Gastrocnemius medialis (tissue), 4 donors: ENCODE results near the gene MKLN1. TPM values are rescaled to one million over a fixed set of nuclear protein-coding genes. Genes with fewer than 3 reads are reported as not detected.
A peak's percentile ranks its signal among the peaks of the same experiment; 100 is the strongest.

Experiments
- ATAC-seq, 2 donors: fragments of 150-250 bp; one replicate each; pipeline ENCODE4 v1.9.1; 2016
- DNase-seq, 2 donors: peaks; one replicate each; pipeline ENCODE4 v3.0.0-alpha.2; 2019
- H3K27ac ChIP-seq, 4 donors: fragments of 200-600 bp; sonication (generic); 1 replicate in 1 of 4; 2 replicates in 3 of 4; pipeline ENCODE4 v1.5.1; 2016 to 2018; ENCODE audit warnings: mild to moderate bottlenecking in 2 of 4, moderate library complexity in 1 of 4
- H3K27me3 ChIP-seq, 3 donors: fragments of 200-600 bp; sonication (generic) in 2 of 3; 1 replicate in 1 of 3; 2 replicates in 2 of 3; pipeline versions ENCODE4 v1.5.1 to v1.6.0; 2016 to 2019; ENCODE audit warnings: mild to moderate bottlenecking in 1 of 3, moderate library complexity in 1 of 3
- H3K36me3 ChIP-seq, 2 donors: fragments of 200-600 bp; sonication (generic) in 1 of 2; one replicate each; pipeline ENCODE4 v1.5.1; 2017 to 2018
- H3K4me1 ChIP-seq, 2 donors: fragments of 200-600 bp; sonication (generic) in 1 of 2; one replicate each; pipeline ENCODE4 v1.5.1; 2016 to 2017; ENCODE audit warnings: mild to moderate bottlenecking in 2 of 2
- H3K4me3 ChIP-seq, 4 donors: fragments of 200-600 bp; sonication (generic) in 3 of 4; 1 replicate in 1 of 4; 2 replicates in 3 of 4; pipeline ENCODE4 v1.5.1; 2016 to 2019; ENCODE audit warnings: mild to moderate bottlenecking in 2 of 4
- H3K9me3 ChIP-seq, 3 donors: fragments of 200-600 bp; sonication (generic) in 2 of 3; 1 replicate in 1 of 3; 2 replicates in 2 of 3; pipeline ENCODE4 v1.5.1; 2016 to 2019
- CTCF ChIP-seq, 5 experiments: fragments of 450-650 bp in 3 of 5; fragments of 200-600 bp in 2 of 5; sonication (generic) in 2 of 5; IDR thresholded peaks in 4 of 5; conservative IDR thresholded peaks in 1 of 5; 1 replicate in 4 of 5; 2 replicates in 1 of 5; pipeline ENCODE4 v1.5.1; 2016 to 2019; ENCODE audit warnings: antibody characterized with exemption in 5 of 5, mild to moderate bottlenecking in 3 of 5, moderate library complexity in 3 of 5
- POLR2A ChIP-seq, 2 donors: fragments of 450-650 bp; IDR thresholded peaks; one replicate each; pipeline ENCODE4 v1.6.1; 2017; ENCODE audit warnings: antibody characterized with exemption in 2 of 2, mild to moderate bottlenecking in 2 of 2, moderate library complexity in 2 of 2
- in situ Hi-C, 4 donors: fragments of 200-750 bp; cut with MboI; loops; one replicate each; pipeline versions ENCODE4 v1.15.0 to v1.8.0; 2017; ENCODE audit warnings: low sequenced_read_pairs in 4 of 4
- intact Hi-C: fragments of 100-400 bp; cut with DNase I; formaldehyde crosslinking; loops from one replicate; pipeline ENCODE4 v1.15.1; 2023; ENCODE audit warnings: low total_unique reads
- total RNA-seq, 4 donors: library from RNA; depleted of rRNA; stranded (reverse); fragments of >200 nt; gene quantifications; one replicate each; pipeline versions ENCODE4 v1.1.0 to v1.2.3, GENCODE V29; 2016

The MKLN1 gene
- total RNA-seq, 4 donors from 2014 or later: 29.1 to 81.1 (median 48.9) TPM

DNA sequence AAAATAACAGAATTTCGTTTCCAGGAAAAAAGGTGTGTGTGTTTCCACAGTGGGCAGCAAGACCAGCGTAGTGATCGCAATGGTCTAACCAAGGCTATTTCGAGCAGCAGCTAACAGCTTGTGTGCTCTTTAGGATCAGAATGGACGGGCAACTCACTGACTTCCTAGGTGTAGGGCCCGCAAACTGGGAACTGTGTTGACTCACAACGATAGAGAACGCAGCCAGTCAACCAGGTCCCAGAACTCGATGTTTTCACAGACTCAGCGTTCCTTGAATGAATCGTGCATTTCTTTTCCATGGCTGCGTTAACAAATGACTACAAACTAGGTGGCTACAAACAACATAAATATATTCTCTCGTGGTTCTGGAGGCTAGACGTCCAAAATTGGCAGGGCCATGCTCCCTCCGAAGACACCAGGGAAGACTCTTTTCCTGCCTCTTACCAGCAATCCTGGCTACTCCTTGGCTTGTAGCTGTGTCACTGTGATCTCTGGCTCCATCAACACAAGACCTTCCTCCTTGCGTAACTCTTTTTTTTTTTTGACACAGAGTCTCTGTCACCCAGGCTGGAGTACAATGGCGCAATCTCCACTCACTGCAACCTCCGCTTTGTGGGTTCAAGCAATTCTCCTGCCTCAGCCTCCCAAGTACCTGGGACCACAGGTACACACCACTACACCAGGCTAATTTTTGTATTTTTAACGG lies 189.7 kb downstream of the MKLN1 start:
- H3K4me3 ChIP-seq: no peak overlapping the region
- intact Hi-C loops (no loop called here), in situ Hi-C loops (loop anchor here in 1 of 4 donors (10.0 kb wide), 1 partner anchor 137 kb away; no protein-coding TSS in a partner anchor)
- no peaks in the 10 kb centered on the region for H3K27me3 ChIP-seq
- no peaks in the 10 kb centered on the region for H3K9me3 ChIP-seq
- H3K4me1 ChIP-seq: peaks cover 20% of the 10 kb centered on the region in 2 donors
- peak overlapping the region in 3 of 4 donors; percentile 68 to 72 (median 68) for H3K27ac ChIP-seq
- no peaks in the 10 kb centered on the region for H3K36me3 ChIP-seq
- ATAC-seq (no peak), DNase-seq (no peak)
- TF ChIP-seq POLR2A (IDR thresholded peaks at IDR 0.05) (no peak), CTCF (IDR thresholded peaks at IDR 0.05 in 4 of 5, conservative IDR thresholded peaks at IDR 0.05 in 1 of 5) (no peak)

GRCh38 chr7:131518626-131519025 lies 190.9 kb downstream of the MKLN1 start:
- Histone ChIP-seq H3K27me3 (no peaks in the 10 kb centered on the region), H3K4me1 (peaks cover 13% of the 10 kb centered on the region in 2 donors), H3K36me3 (no peaks in the 10 kb centered on the region), H3K27ac (peak overlapping the region; percentile 46 to 72 (median 68)), H3K9me3 (no peaks in the 10 kb centered on the region), H3K4me3 (no peak overlapping the region)
- in situ Hi-C loops (loop anchor here in 1 of 4 donors (10.0 kb wide), 1 partner anchor 136 kb away; no protein-coding TSS in a partner anchor), intact Hi-C loops (no loop called here)
- no peak for DNase-seq
- TF ChIP-seq CTCF (IDR thresholded peaks at IDR 0.05 in 4 of 5, conservative IDR thresholded peaks at IDR 0.05 in 1 of 5) (no peak), POLR2A (IDR thresholded peaks at IDR 0.05) (no peak)
- ATAC-seq: no peak

GRCh38 chr7:131521651-131522163 lies 194.0 kb downstream of the MKLN1 start:
- intact Hi-C loops (no loop called here), in situ Hi-C loops (no loop called here)
- Histone ChIP-seq H3K27ac (peak overlapping the region; percentile 62 to 72 (median 68)), H3K9me3 (no peaks in the 10 kb centered on the region), H3K4me3 (no peak overlapping the region), H3K4me1 (peaks cover 13 to 18% of the 10 kb centered on the region in 2 donors), H3K36me3 (no peaks in the 10 kb centered on the region), H3K27me3 (no peaks in the 10 kb centered on the region)
- TF ChIP-seq CTCF (IDR thresholded peaks at IDR 0.05 in 4 of 5, conservative IDR thresholded peaks at IDR 0.05 in 1 of 5) (no peak), POLR2A (IDR thresholded peaks at IDR 0.05) (peak in 1 of 2 donors; percentile 12)
- ATAC-seq (peak; percentile 31 to 38), DNase-seq (peak in 1 of 2 donors; percentile 12)

GRCh38 chr7:131522325-131522930 lies 194.8 kb downstream of the MKLN1 start:
- H3K27me3 ChIP-seq: no peaks in the 10 kb centered on the region
- H3K4me3 ChIP-seq: no peak overlapping the region
- intact Hi-C loops: no loop called here
- DNase-seq: no peak
- H3K4me1 ChIP-seq: peaks cover 13 to 18% of the 10 kb centered on the region in 2 donors
- peak in 1 of 2 donors; percentile 21 for ATAC-seq
- no peaks in the 10 kb centered on the region for H3K9me3 ChIP-seq
- in situ Hi-C loops: no loop called here
- TF ChIP-seq POLR2A (IDR thresholded peaks at IDR 0.05) (no peak), CTCF (IDR thresholded peaks at IDR 0.05 in 4 of 5, conservative IDR thresholded peaks at IDR 0.05 in 1 of 5) (no peak)
- H3K36me3 ChIP-seq: no peaks in the 10 kb centered on the region
- H3K27ac ChIP-seq: peak overlapping the region; percentile 62 to 72 (median 68)
